ENCODE results near the gene C16orf46.
A peak's percentile ranks its signal among the peaks of the same experiment; 100 is the strongest.

The C16orf46 gene

DNA sequence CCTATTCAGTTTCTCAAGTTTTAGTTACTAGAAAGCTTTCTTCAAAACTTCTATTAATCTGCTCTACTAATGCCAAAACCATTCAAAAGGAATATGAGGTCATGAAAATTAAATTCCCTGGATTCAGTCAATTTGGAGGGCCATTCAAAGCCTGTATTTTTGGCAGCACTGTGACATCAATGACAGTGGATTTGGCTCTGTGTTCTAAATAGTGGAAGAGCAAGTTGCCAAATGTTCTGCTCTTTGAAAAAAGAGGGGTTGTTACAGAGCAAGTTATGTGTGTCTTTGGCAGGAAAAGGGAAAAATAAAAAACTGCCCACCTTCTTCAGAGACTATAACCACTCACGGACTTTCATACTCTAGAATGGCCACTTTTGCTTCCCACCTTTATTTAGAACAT is 3.2 kb upstream of the C16orf46 start:
- TF ChIP-seq, protein P1, sequence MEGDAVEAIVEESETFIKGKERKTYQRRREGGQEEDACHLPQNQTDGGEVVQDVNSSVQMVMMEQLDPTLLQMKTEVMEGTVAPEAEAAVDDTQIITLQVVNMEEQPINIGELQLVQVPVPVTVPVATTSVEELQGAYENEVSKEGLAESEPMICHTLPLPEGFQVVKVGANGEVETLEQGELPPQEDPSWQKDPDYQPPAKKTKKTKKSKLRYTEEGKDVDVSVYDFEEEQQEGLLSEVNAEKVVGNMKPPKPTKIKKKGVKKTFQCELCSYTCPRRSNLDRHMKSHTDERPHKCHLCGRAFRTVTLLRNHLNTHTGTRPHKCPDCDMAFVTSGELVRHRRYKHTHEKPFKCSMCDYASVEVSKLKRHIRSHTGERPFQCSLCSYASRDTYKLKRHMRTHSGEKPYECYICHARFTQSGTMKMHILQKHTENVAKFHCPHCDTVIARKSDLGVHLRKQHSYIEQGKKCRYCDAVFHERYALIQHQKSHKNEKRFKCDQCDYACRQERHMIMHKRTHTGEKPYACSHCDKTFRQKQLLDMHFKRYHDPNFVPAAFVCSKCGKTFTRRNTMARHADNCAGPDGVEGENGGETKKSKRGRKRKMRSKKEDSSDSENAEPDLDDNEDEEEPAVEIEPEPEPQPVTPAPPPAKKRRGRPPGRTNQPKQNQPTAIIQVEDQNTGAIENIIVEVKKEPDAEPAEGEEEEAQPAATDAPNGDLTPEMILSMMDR (IDR thresholded peaks at IDR 0.05; ENCODE audit: extremely low read depth, insufficient read depth, missing control alignments) = no peak
- in situ Hi-C loops (cut with MboI; ENCODE audit: low pct_unique_long_range_greater_than_20kb, low sequenced_read_pairs, unreplicated experiment) = no loop called here
- no peak for DNase-seq (ENCODE audit: low spot score)

DNA sequence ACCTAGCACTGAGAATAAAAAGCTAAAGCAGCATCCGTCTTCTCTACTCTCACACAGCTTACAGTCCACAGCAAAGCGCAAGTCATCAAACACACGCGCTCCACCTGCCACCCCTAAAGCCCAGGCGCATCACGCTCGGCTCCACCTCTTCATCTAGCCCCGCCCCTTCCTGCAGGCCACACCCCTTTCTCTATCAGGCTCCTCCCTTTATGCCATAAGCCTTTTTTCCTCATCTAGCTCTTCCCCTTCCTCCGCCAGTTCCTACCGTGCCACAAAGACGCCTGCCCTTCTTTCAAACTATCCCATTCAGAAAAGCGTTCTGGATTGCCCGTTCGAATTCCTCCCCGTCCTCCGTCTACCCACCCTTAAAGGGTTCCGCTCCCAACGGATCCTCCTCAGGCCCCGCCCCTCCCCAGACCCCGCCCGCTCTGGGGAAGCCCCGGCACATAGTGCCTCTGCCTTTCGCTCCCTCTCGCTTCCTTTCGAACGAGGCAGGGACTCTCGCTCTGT is 417 bp downstream of the C16orf46 start:
- in situ Hi-C loops (cut with MboI; ENCODE audit: low pct_unique_long_range_greater_than_20kb, low sequenced_read_pairs, unreplicated experiment) = no loop called here
- DNase-seq (ENCODE audit: low spot score) = peak; percentile 83
- TF ChIP-seq, protein P1 (IDR thresholded peaks at IDR 0.05; ENCODE audit: extremely low read depth, insufficient read depth, missing control alignments) = no peak

DNA sequence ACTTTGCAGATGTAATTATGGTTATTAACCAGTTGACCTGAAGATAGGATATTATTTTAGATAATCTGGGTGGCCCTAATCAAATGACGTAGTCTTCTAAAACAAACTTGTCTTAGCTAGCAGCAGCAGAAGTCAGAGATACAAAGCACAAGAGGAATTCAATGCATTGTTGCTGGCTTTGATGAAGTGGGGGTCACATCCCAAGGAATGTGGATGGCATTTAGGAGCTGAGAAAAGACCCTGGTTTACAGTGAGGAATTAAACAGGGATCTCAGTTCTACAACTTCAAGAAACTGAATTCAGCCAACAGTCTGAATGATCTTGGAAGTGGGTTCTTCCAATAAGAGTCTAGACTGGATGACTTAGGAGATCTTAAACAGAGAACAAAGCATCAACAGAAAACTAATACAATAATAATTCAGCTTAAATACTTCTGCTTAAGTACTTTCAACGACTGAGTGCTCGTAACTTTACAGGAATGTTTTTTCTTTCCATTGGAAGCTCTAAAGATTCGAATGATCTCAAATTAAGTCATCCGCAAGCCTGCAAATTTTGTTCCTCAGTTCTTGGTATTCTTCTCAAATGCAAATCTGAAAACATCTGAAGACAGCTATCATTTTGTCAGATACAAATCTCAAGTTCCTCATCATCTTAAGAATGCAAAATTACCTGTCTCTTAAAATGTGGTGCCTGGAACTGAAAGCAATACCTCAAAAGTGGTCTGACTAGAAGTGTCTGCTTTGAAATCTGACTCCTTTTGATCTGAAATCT is 3.3 kb downstream of the C16orf46 start:
- in situ Hi-C loops (cut with MboI; ENCODE audit: low pct_unique_long_range_greater_than_20kb, low sequenced_read_pairs, unreplicated experiment) = no loop called here
- no peak for DNase-seq (ENCODE audit: low spot score)
- TF ChIP-seq, protein P1 (IDR thresholded peaks at IDR 0.05; ENCODE audit: extremely low read depth, insufficient read depth, missing control alignments) = no peak

DNA sequence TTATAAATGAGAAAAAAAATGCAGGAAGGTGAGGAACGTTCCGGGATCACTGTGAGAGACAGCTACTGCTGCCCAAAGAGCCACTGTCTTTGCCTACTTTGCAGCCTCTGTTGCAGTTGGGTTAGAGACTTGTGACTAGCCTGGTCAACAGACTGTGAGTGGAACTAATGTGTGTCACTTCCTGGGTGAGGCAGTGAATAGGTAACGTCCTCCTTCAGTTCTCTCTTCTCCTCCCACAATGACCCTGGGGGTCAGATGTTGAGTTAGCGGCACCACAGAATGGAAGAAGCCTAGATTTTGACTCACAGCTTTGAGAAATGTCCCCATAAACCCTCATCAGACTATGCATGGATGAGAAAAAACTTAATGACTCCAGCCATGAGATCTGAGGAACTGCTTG is 5.2 kb downstream of the C16orf46 start:
- TF ChIP-seq, protein P1 (IDR thresholded peaks at IDR 0.05; ENCODE audit: extremely low read depth, insufficient read depth, missing control alignments) = no peak
- no peak for DNase-seq (ENCODE audit: low spot score)
- in situ Hi-C loops (cut with MboI; ENCODE audit: low pct_unique_long_range_greater_than_20kb, low sequenced_read_pairs, unreplicated experiment) = no loop called here

DNA sequence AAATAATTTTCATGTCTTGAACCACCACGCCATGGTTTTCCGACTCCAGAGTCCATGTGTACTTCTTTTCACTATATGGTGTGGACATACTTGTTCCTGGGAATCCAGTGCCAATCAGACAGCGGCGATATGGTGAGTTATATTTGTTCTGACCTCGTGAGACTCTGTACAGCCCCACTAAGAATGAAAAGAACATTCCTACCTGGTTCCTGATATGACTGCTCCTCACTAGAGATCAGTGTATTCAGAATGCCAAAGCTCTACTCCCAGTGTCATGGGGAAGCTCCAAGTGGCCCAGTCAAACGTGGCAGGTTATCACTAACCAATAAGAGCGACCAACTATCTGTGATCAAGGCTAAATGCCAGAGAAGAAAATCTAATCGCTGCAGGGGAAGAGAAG is 6.1 kb downstream of the C16orf46 start:
- in situ Hi-C loops (cut with MboI; ENCODE audit: low pct_unique_long_range_greater_than_20kb, low sequenced_read_pairs, unreplicated experiment) = no loop called here
- TF ChIP-seq, protein P1 (IDR thresholded peaks at IDR 0.05; ENCODE audit: extremely low read depth, insufficient read depth, missing control alignments) = no peak
- no peak for DNase-seq (ENCODE audit: low spot score)

DNA sequence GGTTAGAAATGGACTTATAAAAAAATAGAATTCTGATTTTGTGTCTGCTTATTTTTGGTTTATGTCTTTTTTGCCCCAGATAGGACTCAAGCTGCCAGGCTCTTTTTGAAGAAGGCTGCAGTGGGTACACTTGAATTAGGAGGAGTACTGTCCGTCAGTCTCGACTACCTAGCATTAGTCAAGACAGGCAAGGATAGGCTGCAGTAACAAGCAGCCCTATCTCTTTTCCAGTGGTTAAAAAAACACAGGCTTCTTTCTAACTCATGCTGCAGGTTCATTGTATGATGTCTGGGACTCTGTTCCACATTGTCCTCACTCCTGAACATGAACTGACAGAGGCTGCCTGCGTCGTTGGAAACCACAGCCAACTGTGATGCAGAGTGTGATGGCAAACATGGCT is 8.0 kb downstream of the C16orf46 start:
- DNase-seq (ENCODE audit: low spot score) = no peak
- in situ Hi-C loops (cut with MboI; ENCODE audit: low pct_unique_long_range_greater_than_20kb, low sequenced_read_pairs, unreplicated experiment) = no loop called here
- TF ChIP-seq, protein P1 (IDR thresholded peaks at IDR 0.05; ENCODE audit: extremely low read depth, insufficient read depth, missing control alignments) = no peak
